ENCODE measurements around the gene MORN5.
"Not testable (repeated sequence)": the region's sequence is repeated elsewhere in the genome, so short reads cannot be mapped to it uniquely, and the experiment has no call there.

The MORN5 gene

DNA sequence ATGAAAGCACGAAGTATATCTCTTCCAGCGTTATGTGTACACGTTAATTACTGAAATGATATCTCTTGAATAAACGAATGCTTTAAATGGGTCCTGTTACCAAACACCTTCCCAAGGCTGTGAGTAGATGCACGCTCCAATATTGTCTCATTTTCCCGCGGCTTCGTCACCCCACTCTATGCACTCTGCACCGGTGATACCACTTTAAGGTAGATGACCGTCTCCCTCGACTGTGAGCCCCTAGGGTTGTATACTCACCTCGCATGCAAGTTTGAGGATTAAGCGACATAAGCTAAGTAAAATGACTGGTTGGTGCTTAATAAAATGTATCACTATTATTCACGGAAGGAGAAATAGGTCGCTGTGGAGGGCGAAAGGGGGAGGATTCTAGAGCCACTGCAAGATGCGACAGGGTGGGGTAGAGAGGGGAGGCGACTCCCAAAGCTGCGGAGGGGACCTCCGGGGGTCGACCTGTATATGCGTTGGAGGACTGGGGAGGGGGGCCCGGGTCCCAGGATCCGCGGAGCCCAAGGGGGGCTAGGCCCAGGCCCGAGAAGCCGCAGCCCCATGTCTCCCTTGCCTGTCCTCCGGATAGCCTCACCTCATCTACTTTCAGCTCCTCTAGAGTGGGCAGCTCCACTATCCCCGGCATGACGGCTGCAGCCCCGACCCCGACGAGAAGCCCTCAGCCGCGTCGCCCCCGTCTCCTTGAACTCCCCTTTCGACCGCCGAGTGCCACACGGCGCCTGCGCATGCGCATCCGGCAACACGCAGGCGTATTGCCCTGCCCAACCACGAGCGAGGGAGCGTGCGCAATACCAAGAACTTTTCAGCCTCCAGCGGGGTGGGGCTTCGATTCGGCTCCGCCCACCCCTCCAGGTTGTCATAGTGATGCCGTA, at the start of gene MORN5, which contains the start of gene NDUFA8:
TSS of gene MORN5 (plus strand) at position 883 of the 899 bp plus-strand sequence. CDS start 65 bp downstream, outside the sequence.
TSS of gene NDUFA8 (minus strand) at position 754 of the 899 bp plus-strand sequence. CDS start at position 652, 102 bp downstream.
- peaks cover 5 to 42% of the 10 kb centered on the region in 2 donors for H3K4me1 ChIP-seq (ENCODE audit: control insufficient read depth in 1 of 2, insufficient read depth in 2 of 2, low read length in 2 of 2)
- H3K9me3 ChIP-seq (ENCODE audit: control insufficient read depth in 1 of 2, low read length in 2 of 2): peaks cover 0 to 6% of the 10 kb centered on the region in 2 donors
- H3K4me3 ChIP-seq (ENCODE audit: low read depth in 1 of 2, low read length in 2 of 2): peak within 1 kb of the TSS; percentile 99
- peak within 1 kb of the TSS; percentile 88 for H3K27ac ChIP-seq (ENCODE audit: low read length)
- H3K36me3 ChIP-seq (ENCODE audit: control insufficient read depth in 1 of 2, insufficient read depth in 2 of 2, low read length in 2 of 2): no peaks in the 10 kb centered on the region
- H3K27me3 ChIP-seq (ENCODE audit: low read depth, low read length): no peaks in the 10 kb centered on the region

DNA sequence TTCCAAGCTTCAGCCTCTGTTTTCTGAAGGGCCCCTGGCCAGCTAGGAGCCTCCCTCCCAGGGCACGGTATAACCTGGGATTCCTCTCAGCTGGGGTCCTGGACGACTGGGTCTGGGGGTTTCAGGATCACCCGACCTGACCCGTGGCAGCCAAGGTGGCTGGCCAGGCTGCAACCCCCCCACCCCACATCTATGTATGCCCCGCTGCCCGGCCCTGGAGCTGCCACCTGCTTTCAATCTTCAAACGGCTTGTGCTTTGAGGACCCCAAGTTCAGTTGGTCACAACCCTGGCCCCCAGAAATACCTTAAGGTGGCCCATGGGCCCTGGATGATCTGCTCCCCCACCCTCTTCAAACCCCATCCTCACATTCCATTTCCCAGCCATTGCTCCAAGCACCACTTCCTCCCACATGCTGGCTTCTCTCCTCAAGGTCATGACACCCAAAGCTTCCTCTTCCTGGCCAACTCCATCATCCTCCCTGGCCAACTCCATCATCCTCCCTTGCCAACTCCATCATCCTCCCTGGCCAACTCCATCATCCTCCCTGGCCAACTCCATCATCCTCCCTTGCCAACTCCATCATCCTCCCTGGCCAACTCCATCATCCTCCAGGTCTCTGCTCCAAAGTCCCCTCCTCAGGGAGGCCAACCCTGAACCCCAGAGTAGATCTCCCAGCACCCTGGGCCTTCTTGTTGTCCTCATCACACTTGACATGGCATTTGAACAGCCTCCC, 49.4 kb upstream of the MORN5 start:
- Histone ChIP-seq H3K36me3 (ENCODE audit: control insufficient read depth in 1 of 2, insufficient read depth in 2 of 2, low read length in 2 of 2) (no peaks in the 10 kb centered on the region), H3K4me1 (ENCODE audit: control insufficient read depth in 1 of 2, insufficient read depth in 2 of 2, low read length in 2 of 2) (peaks cover 0 to 20% of the 10 kb centered on the region in 2 donors)

DNA sequence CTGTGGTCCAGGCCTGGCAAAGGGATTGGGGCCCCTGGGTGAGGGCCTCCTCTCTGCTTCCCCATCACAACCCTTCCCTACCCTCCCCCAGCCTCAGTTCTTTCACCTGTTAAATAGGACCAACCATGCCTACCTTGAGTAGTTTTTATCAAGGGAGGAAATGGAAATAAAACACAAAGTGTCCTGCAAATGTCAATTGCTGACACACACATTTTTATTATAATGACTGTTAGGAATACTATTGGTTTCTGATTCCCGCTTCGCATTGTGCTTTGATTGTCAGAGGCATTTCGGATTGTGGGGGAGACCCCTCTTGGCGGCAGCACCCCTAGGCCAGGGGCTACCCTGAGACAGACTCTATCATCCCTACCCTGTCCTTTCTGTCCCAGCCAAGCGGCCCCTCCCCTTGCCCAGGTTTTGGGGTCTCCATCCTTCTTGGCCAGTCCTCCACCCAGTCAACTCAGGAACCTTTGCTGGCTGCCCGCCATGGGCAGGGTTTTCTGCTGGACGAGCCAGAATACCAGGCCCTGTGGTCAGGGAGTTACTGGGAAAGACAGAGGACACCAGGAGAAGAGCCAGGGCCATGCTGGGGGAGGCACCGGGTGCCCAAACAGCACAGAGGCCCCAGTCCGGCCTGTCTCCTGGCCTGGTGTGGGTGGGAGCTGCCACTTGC, 48.2 kb upstream of the MORN5 start:
- no peaks in the 10 kb centered on the region for H3K9me3 ChIP-seq (ENCODE audit: control insufficient read depth in 1 of 2, low read length in 2 of 2)
- H3K36me3 ChIP-seq (ENCODE audit: control insufficient read depth in 1 of 2, insufficient read depth in 2 of 2, low read length in 2 of 2): no peaks in the 10 kb centered on the region

More for the DNA sequence above, 49.4 kb upstream of the MORN5 start:
- Histone ChIP-seq H3K9me3 (ENCODE audit: control insufficient read depth in 1 of 2, low read length in 2 of 2) (no peaks in the 10 kb centered on the region), H3K4me3 (ENCODE audit: low read depth in 1 of 2, low read length in 2 of 2) (no peak overlapping the region), H3K27ac (ENCODE audit: low read length) (no peak overlapping the region), H3K27me3 (ENCODE audit: low read depth, low read length) (no peaks in the 10 kb centered on the region)

DNA sequence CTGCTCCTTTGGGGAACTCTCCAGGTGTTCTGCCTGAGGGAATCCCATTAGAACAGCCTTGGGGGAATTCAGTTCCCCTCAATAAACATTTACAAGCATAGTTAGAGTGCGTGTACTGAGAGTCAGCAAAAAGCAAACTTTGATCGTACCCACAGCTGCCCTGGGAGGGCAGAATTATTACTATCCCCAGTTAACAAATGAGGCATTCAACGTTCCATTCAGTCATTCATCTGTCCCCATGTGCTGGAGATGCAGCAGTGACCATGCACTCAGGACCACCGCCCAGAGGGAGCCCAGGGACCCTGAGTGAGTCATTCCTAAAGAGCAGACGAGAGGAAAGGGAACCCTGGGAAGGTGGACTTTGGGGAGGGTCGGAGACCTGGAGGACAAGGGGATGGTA, 47.5 kb upstream of the MORN5 start:
- Histone ChIP-seq H3K4me1 (ENCODE audit: control insufficient read depth in 1 of 2, insufficient read depth in 2 of 2, low read length in 2 of 2) (peaks cover 0 to 7% of the 10 kb centered on the region in 2 donors), H3K9me3 (ENCODE audit: control insufficient read depth in 1 of 2, low read length in 2 of 2) (no peaks in the 10 kb centered on the region), H3K4me3 (ENCODE audit: low read depth in 1 of 2, low read length in 2 of 2) (no peak overlapping the region), H3K27me3 (ENCODE audit: low read depth, low read length) (no peaks in the 10 kb centered on the region), H3K27ac (ENCODE audit: low read length) (no peak overlapping the region), H3K36me3 (ENCODE audit: control insufficient read depth in 1 of 2, insufficient read depth in 2 of 2, low read length in 2 of 2) (no peaks in the 10 kb centered on the region)

More for the DNA sequence above, 48.2 kb upstream of the MORN5 start:
- H3K27ac ChIP-seq (ENCODE audit: low read length): no peak overlapping the region
- H3K4me1 ChIP-seq (ENCODE audit: control insufficient read depth in 1 of 2, insufficient read depth in 2 of 2, low read length in 2 of 2): peaks cover 0 to 13% of the 10 kb centered on the region in 2 donors
- H3K4me3 ChIP-seq (ENCODE audit: low read depth in 1 of 2, low read length in 2 of 2): no peak overlapping the region
- H3K27me3 ChIP-seq (ENCODE audit: low read depth, low read length): no peaks in the 10 kb centered on the region

DNA sequence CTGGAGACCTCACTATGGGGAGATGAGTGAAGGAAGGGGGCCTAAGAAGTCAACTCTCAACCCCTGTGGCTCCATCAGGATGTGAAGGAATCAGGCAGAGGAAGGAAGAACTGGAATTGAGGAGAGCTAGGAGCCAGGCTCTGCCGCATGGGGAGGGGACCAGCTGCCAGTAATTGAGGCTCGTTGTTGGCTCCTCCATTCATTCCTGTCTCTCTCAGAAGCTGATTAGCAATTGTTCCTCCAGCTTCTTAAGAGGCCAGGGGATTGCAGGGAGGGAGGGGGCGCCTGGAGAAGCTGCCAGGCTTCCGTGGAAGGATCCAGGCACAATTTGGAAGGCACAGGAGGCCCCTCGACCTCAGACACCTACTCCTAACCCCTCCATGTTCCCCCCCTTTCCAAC, 46.1 kb upstream of the MORN5 start:
- H3K27me3 ChIP-seq (ENCODE audit: low read depth, low read length): no peaks in the 10 kb centered on the region
- H3K9me3 ChIP-seq (ENCODE audit: control insufficient read depth in 1 of 2, low read length in 2 of 2): no peaks in the 10 kb centered on the region
- H3K4me1 ChIP-seq (ENCODE audit: control insufficient read depth in 1 of 2, insufficient read depth in 2 of 2, low read length in 2 of 2): no peaks in the 10 kb centered on the region
- H3K36me3 ChIP-seq (ENCODE audit: control insufficient read depth in 1 of 2, insufficient read depth in 2 of 2, low read length in 2 of 2): no peaks in the 10 kb centered on the region
- no peak overlapping the region for H3K4me3 ChIP-seq (ENCODE audit: low read depth in 1 of 2, low read length in 2 of 2)
- no peak overlapping the region for H3K27ac ChIP-seq (ENCODE audit: low read length)

DNA sequence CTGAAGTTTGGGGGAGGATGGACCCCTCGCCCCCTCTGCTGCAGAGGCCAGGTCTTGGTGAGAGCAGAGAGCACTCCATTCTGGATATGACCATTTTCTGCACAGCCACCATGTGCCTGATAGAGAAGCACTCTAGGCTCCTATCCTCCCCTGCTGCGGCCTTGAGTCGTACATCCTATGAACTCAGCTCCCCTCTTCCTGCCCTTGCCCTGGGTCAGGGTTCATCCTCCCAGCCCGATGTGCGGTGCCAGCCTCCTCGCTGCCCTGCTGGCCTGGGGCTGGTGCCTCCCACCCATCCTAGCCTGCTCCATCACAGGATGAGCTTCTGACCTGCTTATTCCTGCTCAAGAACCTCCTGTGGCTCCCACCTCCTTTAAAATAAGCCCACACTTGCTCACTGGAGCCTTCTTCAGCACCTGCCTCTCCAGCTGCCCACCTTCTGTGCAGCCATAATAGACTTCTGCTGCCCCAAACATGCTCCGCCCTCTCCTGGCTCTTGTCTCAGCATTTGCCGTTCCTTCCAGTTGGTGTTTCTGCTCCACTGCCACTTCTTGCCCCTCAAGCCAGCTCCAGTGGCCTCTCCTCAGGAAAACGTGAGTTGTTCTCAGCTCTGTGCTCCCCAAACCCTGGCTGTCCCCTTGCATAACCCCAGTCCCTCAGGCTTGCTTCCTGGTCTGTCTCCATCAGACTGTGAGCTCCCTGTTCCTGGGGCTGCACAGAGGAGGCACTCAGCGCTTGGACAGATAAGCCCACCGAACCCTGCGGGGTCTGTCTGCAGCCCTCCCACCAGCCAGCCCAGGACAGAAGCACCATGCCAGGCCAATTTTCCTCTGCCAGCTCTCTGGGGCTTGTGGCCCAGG, 44.3 kb upstream of the MORN5 start:
- Histone ChIP-seq H3K27ac (ENCODE audit: low read length) (no peak overlapping the region), H3K4me3 (ENCODE audit: low read depth in 1 of 2, low read length in 2 of 2) (no peak overlapping the region), H3K27me3 (ENCODE audit: low read depth, low read length) (no peaks in the 10 kb centered on the region), H3K36me3 (ENCODE audit: control insufficient read depth in 1 of 2, insufficient read depth in 2 of 2, low read length in 2 of 2) (no peaks in the 10 kb centered on the region), H3K9me3 (ENCODE audit: control insufficient read depth in 1 of 2, low read length in 2 of 2) (no peaks in the 10 kb centered on the region), H3K4me1 (ENCODE audit: control insufficient read depth in 1 of 2, insufficient read depth in 2 of 2, low read length in 2 of 2) (no peaks in the 10 kb centered on the region)

DNA sequence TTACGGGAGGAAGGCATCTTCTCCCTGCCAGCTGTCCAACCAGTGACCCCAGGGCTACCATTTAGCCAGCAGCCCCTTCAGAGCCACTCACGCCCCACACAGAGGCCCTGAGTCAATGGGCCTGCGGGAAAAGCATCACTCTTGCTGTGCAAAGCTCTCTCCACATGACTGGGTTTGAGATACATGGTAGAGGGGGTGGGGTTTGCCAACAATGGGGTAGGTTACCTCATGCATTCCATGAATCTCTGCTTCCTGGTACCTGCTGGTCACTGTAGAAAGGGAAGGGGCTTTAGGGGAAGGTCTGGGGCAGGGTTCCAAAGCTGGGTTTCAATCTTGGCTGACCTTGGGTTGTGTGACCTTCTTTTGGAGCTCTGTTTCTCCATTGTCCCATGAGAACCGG, 43.7 kb upstream of the MORN5 start:
- Histone ChIP-seq H3K27ac (ENCODE audit: low read length) (no peak overlapping the region), H3K36me3 (ENCODE audit: control insufficient read depth in 1 of 2, insufficient read depth in 2 of 2, low read length in 2 of 2) (no peaks in the 10 kb centered on the region), H3K9me3 (ENCODE audit: control insufficient read depth in 1 of 2, low read length in 2 of 2) (no peaks in the 10 kb centered on the region), H3K4me1 (ENCODE audit: control insufficient read depth in 1 of 2, insufficient read depth in 2 of 2, low read length in 2 of 2) (no peaks in the 10 kb centered on the region), H3K27me3 (ENCODE audit: low read depth, low read length) (no peaks in the 10 kb centered on the region), H3K4me3 (ENCODE audit: low read depth in 1 of 2, low read length in 2 of 2) (no peak overlapping the region)

DNA sequence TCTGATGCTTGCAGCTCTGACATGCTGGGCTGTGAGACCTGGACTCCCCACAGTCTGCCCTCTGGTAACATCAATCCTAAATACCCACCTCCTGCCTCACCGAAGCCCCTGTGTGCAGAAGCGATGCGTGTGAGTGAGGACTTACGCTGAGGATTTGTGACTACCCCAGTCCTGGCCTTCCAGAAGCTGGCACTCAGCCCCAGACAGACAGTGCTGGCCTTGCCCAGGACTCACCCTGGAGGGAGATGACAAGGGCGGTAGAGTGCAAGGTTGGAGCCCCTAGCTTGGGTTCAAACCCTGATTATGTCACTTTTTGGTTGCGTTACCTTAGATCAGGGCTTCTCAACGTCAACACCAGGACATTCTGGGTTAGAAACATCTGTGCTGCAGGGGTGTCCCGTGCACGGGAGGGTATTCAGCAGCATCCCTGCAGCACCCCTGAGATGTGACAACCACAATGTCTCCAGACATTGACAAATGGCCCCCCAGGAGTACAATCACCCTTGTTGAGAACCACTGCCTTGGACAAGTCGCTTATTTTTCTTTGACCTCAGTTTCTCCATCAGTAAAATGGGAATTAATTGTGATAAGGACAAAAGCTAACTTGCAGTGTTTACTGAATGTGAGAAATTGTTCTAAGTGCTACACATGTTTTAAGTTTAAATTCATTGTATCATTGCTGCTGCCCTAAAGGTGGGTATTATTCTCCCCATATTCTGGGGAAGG, 43.1 kb upstream of the MORN5 start:
- Histone ChIP-seq H3K9me3 (ENCODE audit: control insufficient read depth in 1 of 2, low read length in 2 of 2) (no peaks in the 10 kb centered on the region), H3K4me3 (ENCODE audit: low read depth in 1 of 2, low read length in 2 of 2) (no peak overlapping the region), H3K4me1 (ENCODE audit: control insufficient read depth in 1 of 2, insufficient read depth in 2 of 2, low read length in 2 of 2) (no peaks in the 10 kb centered on the region), H3K27ac (ENCODE audit: low read length) (no peak overlapping the region), H3K27me3 (ENCODE audit: low read depth, low read length) (no peaks in the 10 kb centered on the region), H3K36me3 (ENCODE audit: control insufficient read depth in 1 of 2, insufficient read depth in 2 of 2, low read length in 2 of 2) (no peaks in the 10 kb centered on the region)

DNA sequence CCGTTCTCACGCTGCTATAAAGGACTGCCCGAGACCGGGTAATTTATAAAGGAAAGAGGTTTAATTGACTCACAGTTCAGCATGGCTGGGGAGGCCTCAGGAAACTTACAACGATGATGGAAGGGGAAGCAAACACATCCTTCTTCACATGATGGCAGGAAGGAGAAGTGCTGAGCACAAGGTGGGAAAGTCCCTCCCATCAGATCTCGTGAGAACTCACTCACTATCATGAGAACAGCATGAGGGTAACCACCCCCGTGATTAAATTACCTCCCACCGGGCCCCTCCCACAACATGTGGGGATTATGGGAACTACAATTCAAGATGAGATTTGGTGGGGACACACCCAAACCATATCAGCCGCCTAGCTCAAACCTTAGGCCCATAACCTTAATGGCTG, 42.5 kb upstream of the MORN5 start:
- H3K27me3 ChIP-seq (ENCODE audit: low read depth, low read length); H3K4me1 ChIP-seq (ENCODE audit: control insufficient read depth in 1 of 2, insufficient read depth in 2 of 2, low read length in 2 of 2); H3K9me3 ChIP-seq (ENCODE audit: control insufficient read depth in 1 of 2, low read length in 2 of 2); H3K27ac ChIP-seq (ENCODE audit: low read length); H3K4me3 ChIP-seq (ENCODE audit: low read depth in 1 of 2, low read length in 2 of 2); H3K36me3 ChIP-seq (ENCODE audit: control insufficient read depth in 1 of 2, insufficient read depth in 2 of 2, low read length in 2 of 2): not testable (repeated sequence)
